Activated CD8-positive, alpha-beta T cell treated with anti-CD3 and anti-CD28 coated beads, Interleukin-2, amount 10 ng/mL, durations not matched to agents 7 days and 5 days (primary cell): ENCODE data around the gene NEK4. TPM values are rescaled to one million over a fixed set of nuclear protein-coding genes. Genes with fewer than 3 reads are reported as not detected.
A peak's percentile ranks its signal among the peaks of the same experiment; 100 is the strongest.
"Not testable (repeated sequence)": the region's sequence is repeated elsewhere in the genome, so short reads cannot be mapped to it uniquely, and the experiment has no call there.

Source experiments
- ATAC-seq: fragments of 150-1000 bp; cut with Tn5 transposase; one replicate; pipeline ENCODE4 v1.10.0; 2021; ENCODE audit warnings: moderate library complexity
- CTCF ChIA-PET: fragments of 350-600 bp; sonication (Branson Sonifier 250); formaldehyde crosslinking; loops from one replicate; lab custom pipeline; 2021; ENCODE audit warnings: antibody characterized with exemption; lab: Charles Lee
- POLR2A ChIA-PET: fragments of 350-600 bp; sonication (Branson Sonifier 250); formaldehyde crosslinking; loops from one replicate; lab custom pipeline; 2021; ENCODE audit warnings: antibody characterized with exemption; lab: Charles Lee
- DNase-seq: peaks from one replicate; pipeline ENCODE4 v3.0.0-alpha.2; 2020
- H3K27ac Mint-ChIP-seq: one replicate; pipeline ENCODE4 v1.8.0; 2021; ENCODE audit warnings: mild to moderate bottlenecking, mixed read lengths
- H3K27me3 Mint-ChIP-seq: one replicate; pipeline ENCODE4 v1.8.0; 2021; ENCODE audit warnings: low read depth, mixed read lengths
- H3K36me3 Mint-ChIP-seq: one replicate; pipeline ENCODE4 v1.8.0; 2021; ENCODE audit warnings: low read depth, mixed read lengths
- H3K4me1 Mint-ChIP-seq: one replicate; pipeline ENCODE4 v1.8.0; 2021; ENCODE audit warnings: low read depth, mixed read lengths
- H3K4me3 Mint-ChIP-seq: one replicate; pipeline ENCODE4 v1.8.0; 2021; ENCODE audit warnings: mild to moderate bottlenecking, mixed read lengths
- H3K9me3 Mint-ChIP-seq: one replicate; pipeline ENCODE4 v1.8.0; 2022; ENCODE audit warnings: mixed read lengths; ENCODE audit not compliant: insufficient read depth
- total RNA-seq, 2 experiments: library from RNA; stranded (reverse); gene quantifications; one replicate each; pipeline ENCODE4 v1.2.3, GENCODE V29; 2021

NEK4 gene
- total RNA-seq, 2 experiments from 2014 or later, result 21.9 to 23.7 TPM

- no peak for DNase-seq
- no peaks in the 10 kb centered on the region for H3K27me3 Mint-ChIP-seq
- peaks cover 58% of the 10 kb centered on the region for H3K4me1 Mint-ChIP-seq
- H3K4me3 Mint-ChIP-seq, result peak overlapping the region; percentile 13
- H3K36me3 Mint-ChIP-seq, result peaks cover 65% of the 10 kb centered on the region
- no peaks in the 10 kb centered on the region for H3K9me3 Mint-ChIP-seq
- ChIA-PET CTCF (no interaction called here), POLR2A (interaction anchor here (0.6 to 0.8 kb wide), 2 partner anchors 19 to 134 kb away, joined by 3 to 5 read pairs; no protein-coding TSS in a partner anchor)
- no peak for ATAC-seq
- H3K27ac Mint-ChIP-seq, result no peak overlapping the region
Observed at GRCh38 chr3:52688266-52688665, 82.5 kb downstream of the NEK4 start.

DNA sequence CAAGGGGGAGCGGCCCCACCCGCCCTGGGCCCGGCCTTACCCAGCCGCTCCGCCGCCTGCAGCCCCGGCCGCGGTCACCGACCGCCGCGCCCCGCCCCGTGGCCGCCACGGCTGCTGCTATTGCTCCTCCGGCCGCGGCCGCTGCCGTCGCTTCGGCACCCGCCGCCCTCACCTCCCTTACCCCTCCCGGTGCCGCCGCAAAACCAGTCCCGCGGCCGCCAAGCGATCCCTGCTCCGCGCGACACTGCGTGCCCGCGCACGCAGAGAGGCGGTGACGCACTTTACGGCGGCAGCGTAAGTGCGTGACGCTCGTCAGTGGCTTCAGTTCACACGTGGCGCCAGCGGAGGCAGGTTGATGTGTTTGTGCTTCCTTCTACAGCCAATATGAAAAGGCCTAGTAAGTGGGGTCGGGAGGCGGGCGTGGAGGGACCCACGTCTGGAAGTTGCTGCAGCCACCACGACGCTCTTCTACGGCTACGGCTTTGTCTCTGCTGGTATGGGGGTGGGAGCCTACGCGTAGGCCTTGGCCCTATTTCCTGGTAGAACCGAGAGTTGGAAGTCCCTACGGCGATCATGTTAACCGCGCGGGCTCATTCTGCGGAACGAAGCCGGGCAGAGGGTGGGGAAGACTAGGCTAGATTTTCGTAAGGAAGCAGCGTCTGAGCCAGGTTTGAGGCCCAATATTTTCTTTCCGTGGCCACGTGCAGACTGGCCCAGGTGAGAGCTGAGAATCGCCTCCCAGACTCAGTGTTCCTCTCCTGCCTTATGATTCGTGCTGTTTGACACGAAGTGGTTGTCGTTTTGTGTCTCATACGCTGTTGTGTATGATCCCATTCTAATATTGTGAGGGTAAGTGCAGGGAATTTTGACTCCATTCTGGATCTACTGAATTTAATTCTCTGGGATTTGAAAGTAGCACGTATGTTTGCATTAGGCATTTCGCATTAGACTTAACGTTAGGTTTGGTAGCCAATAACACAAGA, 84.7 kb downstream of the NEK4 start, which contains the start of the genes GNL3 and PBRM1:
GNL3 (plus strand) TSS at position 324 of the 983 bp plus-strand sequence; CDS start at position 385, 61 bp downstream.
PBRM1 (minus strand) TSS at position 205 of the 983 bp plus-strand sequence.
- peaks cover 65% of the 10 kb centered on the region for H3K4me1 Mint-ChIP-seq
- H3K36me3 Mint-ChIP-seq, result peaks cover 63% of the 10 kb centered on the region
- peak within 1 kb of the TSS; percentile 92 for H3K27ac Mint-ChIP-seq
- H3K27me3 Mint-ChIP-seq, result no peaks in the 10 kb centered on the region
- ChIA-PET CTCF (interaction anchor here (1.0 kb wide), 2 partner anchors 10 to 11 kb away, joined by 3 read pairs; no protein-coding TSS in a partner anchor), POLR2A (interaction anchor here (0.6 to 3.6 kb wide), 6 partner anchors 15 to 148 kb away, joined by 3 to 25 read pairs (median 4); partner anchors contain the start of genes GLT8D1 and SPCS1)
- H3K9me3 Mint-ChIP-seq, result no peaks in the 10 kb centered on the region
- peak within 1 kb of the TSS; percentile 91 for H3K4me3 Mint-ChIP-seq
- DNase-seq, result peak; percentile 95
- peak; percentile 84 for ATAC-seq

DNA sequence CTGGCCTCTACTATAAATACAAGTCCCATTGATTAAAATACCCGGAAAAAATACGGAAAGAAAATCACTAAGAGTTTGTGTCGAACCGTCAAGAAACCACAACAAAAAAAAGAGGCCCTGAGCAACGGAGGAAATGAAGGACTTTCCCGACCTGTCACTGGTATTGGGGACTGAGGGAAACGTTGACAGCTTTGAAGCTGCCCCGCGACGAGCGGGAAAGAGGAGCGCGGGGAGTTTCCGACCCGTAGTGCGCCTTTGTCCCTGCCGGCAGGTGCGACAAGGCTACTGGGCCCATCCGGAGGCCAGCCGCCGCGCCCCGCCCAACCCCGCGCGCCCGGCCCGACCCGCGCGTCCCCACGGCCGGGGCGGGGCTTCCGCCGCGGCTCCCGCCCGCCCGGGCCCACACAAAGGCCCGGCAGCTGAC, 85.4 kb downstream of the NEK4 start:
- peak overlapping the region; percentile 92 for H3K27ac Mint-ChIP-seq
- ChIA-PET CTCF (interaction anchor here (1.0 to 1.1 kb wide), 2 partner anchors 11 to 17 kb away, joined by 3 read pairs; no protein-coding TSS in a partner anchor), POLR2A (interaction anchor here (0.7 to 3.6 kb wide), 6 partner anchors 15 to 148 kb away, joined by 3 to 25 read pairs (median 4); partner anchors contain the start of genes GLT8D1 and SPCS1)
- ATAC-seq, result peak; percentile 83
- no peaks in the 10 kb centered on the region for H3K9me3 Mint-ChIP-seq
- H3K27me3 Mint-ChIP-seq, result no peaks in the 10 kb centered on the region
- peaks cover 59% of the 10 kb centered on the region for H3K36me3 Mint-ChIP-seq
- DNase-seq, result peak; percentile 82
- H3K4me1 Mint-ChIP-seq, result peaks cover 62% of the 10 kb centered on the region
- H3K4me3 Mint-ChIP-seq, result peak overlapping the region; percentile 91

- H3K36me3 Mint-ChIP-seq, result peaks cover 59% of the 10 kb centered on the region
Observed at GRCh38 chr3:52684184-52684583, 86.6 kb downstream of the NEK4 start.

GRCh38 chr3:52683611-52684010, 87.1 kb downstream of the NEK4 start:
- Mint-ChIP-seq H3K4me1 (peaks cover 50% of the 10 kb centered on the region), H3K27ac (no peak overlapping the region), H3K36me3 (peaks cover 60% of the 10 kb centered on the region), H3K27me3 (no peaks in the 10 kb centered on the region), H3K4me3 (peak overlapping the region; percentile 25), H3K9me3 (no peaks in the 10 kb centered on the region)
- DNase-seq, result no peak
- no peak for ATAC-seq
- CTCF ChIA-PET, result no interaction called here
- POLR2A ChIA-PET, result interaction anchor here (3.6 kb wide), 1 partner anchor 23 kb away, joined by 25 read pairs; the partner anchor contains the start of genes GLT8D1 and SPCS1

More at GRCh38 chr3:52684184-52684583, 86.6 kb downstream of the NEK4 start:
- Mint-ChIP-seq H3K27me3 (no peaks in the 10 kb centered on the region), H3K27ac (no peak overlapping the region), H3K9me3 (no peaks in the 10 kb centered on the region), H3K4me1 (peaks cover 56% of the 10 kb centered on the region), H3K4me3 (peak overlapping the region; percentile 91)
- DNase-seq (no peak), ATAC-seq (no peak)
- ChIA-PET POLR2A (interaction anchor here (1.0 to 3.6 kb wide), 3 partner anchors 22 to 36 kb away, joined by 3 to 25 read pairs (median 5); partner anchors contain the start of genes GLT8D1 and SPCS1), CTCF (interaction anchor here (1.1 kb wide), 1 partner anchor 18 kb away, joined by 3 read pairs; no protein-coding TSS in a partner anchor)

GRCh38 chr3:52682016-52682415, 88.7 kb downstream of the NEK4 start:
- DNase-seq, result no peak
- H3K27me3 Mint-ChIP-seq, result no peaks in the 10 kb centered on the region
- ATAC-seq, result no peak
- CTCF ChIA-PET, result no interaction called here
- POLR2A ChIA-PET, result no interaction called here
- H3K36me3 Mint-ChIP-seq, result peaks cover 55% of the 10 kb centered on the region
- H3K9me3 Mint-ChIP-seq, result no peaks in the 10 kb centered on the region
- H3K4me3 Mint-ChIP-seq, result no peak overlapping the region
- peak overlapping the region; percentile 5 for H3K27ac Mint-ChIP-seq
- H3K4me1 Mint-ChIP-seq, result peaks cover 35% of the 10 kb centered on the region

GRCh38 chr3:52681596-52681995, 89.1 kb downstream of the NEK4 start:
- POLR2A ChIA-PET, result no interaction called here
- no peak overlapping the region for H3K4me3 Mint-ChIP-seq

GRCh38 chr3:52679811-52680210, 90.9 kb downstream of the NEK4 start:
- peaks cover 59% of the 10 kb centered on the region for H3K36me3 Mint-ChIP-seq
- no peak overlapping the region for H3K4me3 Mint-ChIP-seq
- DNase-seq (no peak), ATAC-seq (no peak)
- H3K4me1 Mint-ChIP-seq, result peaks cover 30% of the 10 kb centered on the region
- H3K27me3 Mint-ChIP-seq, result no peaks in the 10 kb centered on the region
- ChIA-PET CTCF (no interaction called here), POLR2A (no interaction called here)
- no peaks in the 10 kb centered on the region for H3K9me3 Mint-ChIP-seq
- H3K27ac Mint-ChIP-seq, result no peak overlapping the region

More at GRCh38 chr3:52681596-52681995, 89.1 kb downstream of the NEK4 start:
- DNase-seq (no peak), ATAC-seq (no peak)
- Mint-ChIP-seq H3K27me3 (no peaks in the 10 kb centered on the region), H3K4me1 (peaks cover 31% of the 10 kb centered on the region), H3K36me3 (peaks cover 55% of the 10 kb centered on the region), H3K9me3 (no peaks in the 10 kb centered on the region), H3K27ac (no peak overlapping the region)
- CTCF ChIA-PET, result no interaction called here

- ChIA-PET CTCF (no interaction called here), POLR2A (no interaction called here)
- Mint-ChIP-seq H3K4me1 (peaks cover 24% of the 10 kb centered on the region), H3K9me3 (no peaks in the 10 kb centered on the region), H3K27me3 (no peaks in the 10 kb centered on the region), H3K27ac (no peak overlapping the region), H3K4me3 (no peak overlapping the region), H3K36me3 (peaks cover 60% of the 10 kb centered on the region)
- ATAC-seq (no peak), DNase-seq (no peak)
Observed at GRCh38 chr3:52679199-52679538, 91.6 kb downstream of the NEK4 start.

- H3K36me3 Mint-ChIP-seq, result peaks cover 61% of the 10 kb centered on the region
- H3K9me3 Mint-ChIP-seq, result no peaks in the 10 kb centered on the region
- no peak for ATAC-seq
- peak overlapping the region; percentile 31 for H3K27ac Mint-ChIP-seq
- ChIA-PET POLR2A (interaction anchor here (0.6 kb wide), 1 partner anchor 27 kb away, joined by 3 read pairs; no protein-coding TSS in a partner anchor), CTCF (no interaction called here)
- H3K27me3 Mint-ChIP-seq, result no peaks in the 10 kb centered on the region
- peaks cover 19% of the 10 kb centered on the region for H3K4me1 Mint-ChIP-seq
- no peak overlapping the region for H3K4me3 Mint-ChIP-seq
- DNase-seq, result no peak
Observed at GRCh38 chr3:52678265-52679198, 92.2 kb downstream of the NEK4 start.

DNA sequence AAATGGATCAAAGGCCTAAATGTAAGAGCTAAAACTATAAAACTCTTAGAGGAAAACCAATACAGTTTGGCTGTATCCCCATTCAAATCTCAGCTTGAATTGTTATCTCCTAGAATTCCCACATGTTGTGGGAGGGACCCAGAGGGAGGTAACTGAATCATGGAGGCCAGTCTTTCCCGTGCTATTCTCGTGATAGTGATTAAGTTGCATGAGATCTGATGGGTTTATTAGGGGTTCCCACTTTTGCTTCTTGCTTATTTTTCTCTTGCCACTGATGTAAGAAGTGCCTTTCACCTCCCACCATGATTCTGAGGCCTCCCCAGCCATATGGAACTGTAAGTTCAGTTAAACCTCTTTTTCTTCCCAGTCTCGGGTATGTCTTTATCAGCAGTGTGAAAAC, 94.5 kb downstream of the NEK4 start:
- H3K9me3 Mint-ChIP-seq, H3K27me3 Mint-ChIP-seq, POLR2A ChIA-PET, ATAC-seq, H3K4me3 Mint-ChIP-seq, CTCF ChIA-PET, H3K27ac Mint-ChIP-seq, DNase-seq: not testable (repeated sequence)
- Mint-ChIP-seq H3K36me3 (peaks cover 60% of the 10 kb centered on the region), H3K4me1 (peaks cover 13% of the 10 kb centered on the region)
